ENCODE results near the gene PM20D2.

Gene PM20D2

GRCh38 chr6:89144354-89144906 is 1.4 kb upstream of the PM20D2 start:
- DNase-seq (ENCODE audit: extremely low read depth, low read depth), result no peak
- no peak for TF ChIP-seq CTCF (IDR thresholded peaks at IDR 0.05; ENCODE audit: low read depth, low read length, missing control alignments)
- H3K4me3 ChIP-seq (replicated peaks; ENCODE audit: low read depth, low read length), result no peak overlapping the region

GRCh38 chr6:89145091-89145955 is 532 bp upstream of the PM20D2 start:
- peak; percentile 19 for DNase-seq (ENCODE audit: extremely low read depth, low read depth)
- peak overlapping the region; percentile 80 for H3K4me3 ChIP-seq (replicated peaks; ENCODE audit: low read depth, low read length)
- no peak for TF ChIP-seq CTCF (IDR thresholded peaks at IDR 0.05; ENCODE audit: low read depth, low read length, missing control alignments)

GRCh38 chr6:89146718-89147700 is 1.2 kb downstream of the PM20D2 start:
- H3K4me3 ChIP-seq (replicated peaks; ENCODE audit: low read depth, low read length), result peak overlapping the region; percentile 80
- DNase-seq (ENCODE audit: extremely low read depth, low read depth), result peak; percentile 12
- TF ChIP-seq CTCF (IDR thresholded peaks at IDR 0.05; ENCODE audit: low read depth, low read length, missing control alignments), result no peak

- DNase-seq (ENCODE audit: extremely low read depth, low read depth), result no peak
- peak overlapping the region; percentile 80 for H3K4me3 ChIP-seq (replicated peaks; ENCODE audit: low read depth, low read length)
- TF ChIP-seq CTCF (IDR thresholded peaks at IDR 0.05; ENCODE audit: low read depth, low read length, missing control alignments), result no peak
Observed at GRCh38 chr6:89148016-89148750, 2.3 kb downstream of the PM20D2 start.

DNA sequence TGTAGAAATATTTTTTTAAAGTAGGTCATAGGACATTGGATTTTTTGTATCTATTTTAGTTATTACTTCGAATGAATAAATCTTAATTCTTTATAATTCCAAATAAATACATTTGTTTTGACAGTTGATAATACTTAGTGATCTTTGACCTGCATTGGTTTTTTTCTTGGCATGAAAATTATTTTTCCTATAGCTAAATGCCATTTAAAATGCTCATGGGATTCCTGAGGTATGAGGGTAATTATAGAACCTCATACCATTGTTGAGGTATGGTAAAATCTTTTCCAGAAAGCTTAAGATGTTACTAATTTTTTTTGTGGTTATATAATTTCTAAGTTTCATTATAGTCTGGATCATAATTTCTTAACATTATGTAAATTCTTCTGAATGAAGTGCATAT is 8.3 kb downstream of the PM20D2 start:
- TF ChIP-seq CTCF (IDR thresholded peaks at IDR 0.05; ENCODE audit: low read depth, low read length, missing control alignments), result no peak
- DNase-seq (ENCODE audit: extremely low read depth, low read depth), result no peak
- H3K4me3 ChIP-seq (replicated peaks; ENCODE audit: low read depth, low read length), result no peak overlapping the region

Data from HFF-Myc (cell line).